CD4-positive, alpha-beta T cell (primary cell): Measurements from ENCODE around the gene ZFP30. TPM values are rescaled to one million over a fixed set of nuclear protein-coding genes. Genes with fewer than 3 reads are reported as not detected.

ENCODE experiments used
- ATAC-seq: fragments of 200-7000 bp; cut with Tn5 transposase; one replicate; pipeline ENCODE4 v1.10.0; 2022; ENCODE audit warnings: mild to moderate bottlenecking; ENCODE audit not compliant: poor library complexity
- CTCF ChIA-PET: fragments of 350-600 bp; sonication (Branson Sonifier 250); formaldehyde crosslinking; loops from one replicate; lab custom pipeline; 2021; ENCODE audit warnings: antibody characterized with exemption, inconsistent platforms; lab: Charles Lee
- POLR2A ChIA-PET: fragments of 350-600 bp; sonication (Branson Sonifier 250); formaldehyde crosslinking; loops from one replicate; lab custom pipeline; 2021; ENCODE audit warnings: antibody characterized with exemption, inconsistent platforms; lab: Charles Lee
- DNase-seq, 14 experiments: peaks; one replicate each; pipeline ENCODE4 v3.0.0-alpha.2; 2013 to 2020; ENCODE audit warnings: mixed read lengths in 2 of 14
- H3K27ac ChIP-seq, 2 donors: one replicate each; pipeline versions ENCODE4 v1.5.1 to v1.7.0; 2013; ENCODE audit warnings: low read length in 2 of 2, low read depth in 1 of 2, mild to moderate bottlenecking in 1 of 2
- H3K27me3 ChIP-seq, 2 experiments: 1 replicate in 1 of 2; 2 replicates in 1 of 2; pipeline versions ENCODE4 v1.6.1 to v1.7.0; 2013; ENCODE audit warnings: low read length in 2 of 2, control low read depth in 1 of 2, mild to moderate bottlenecking in 1 of 2, moderate library complexity in 1 of 2; ENCODE audit not compliant: insufficient read depth in 2 of 2, control insufficient read depth in 1 of 2
- H3K36me3 ChIP-seq: one replicate; pipeline ENCODE4 v1.6.1; 2013; ENCODE audit warnings: low read length, control low read depth; ENCODE audit not compliant: insufficient read depth
- H3K4me1 ChIP-seq: one replicate; pipeline ENCODE4 v1.6.1; 2013; ENCODE audit warnings: low read length, control low read depth; ENCODE audit not compliant: insufficient read depth
- H3K4me3 ChIP-seq: one replicate; pipeline ENCODE4 v1.5.1; 2013; ENCODE audit warnings: mild to moderate bottlenecking, low read length, moderate library complexity
- H3K9me3 ChIP-seq, 2 experiments: 1 replicate in 1 of 2; 2 replicates in 1 of 2; pipeline versions ENCODE4 v1.6.1 to v1.7.0; 2013; ENCODE audit warnings: low read length in 2 of 2, mild to moderate bottlenecking in 2 of 2, control low read depth in 1 of 2, moderate library complexity in 1 of 2; ENCODE audit not compliant: control insufficient read depth in 1 of 2, insufficient read depth in 1 of 2
- H3K27ac Mint-ChIP-seq: one replicate; pipeline ENCODE4 v1.8.0; 2020; ENCODE audit warnings: mixed read lengths
- H3K27me3 Mint-ChIP-seq: one replicate; pipeline ENCODE4 v1.8.0; 2021; ENCODE audit warnings: mixed read lengths
- H3K36me3 Mint-ChIP-seq: one replicate; pipeline ENCODE4 v1.8.0; 2021; ENCODE audit warnings: low read depth, mixed read lengths
- H3K4me1 Mint-ChIP-seq: one replicate; pipeline ENCODE4 v1.8.0; 2021; ENCODE audit warnings: low read depth, mixed read lengths
- H3K4me3 Mint-ChIP-seq: one replicate; pipeline ENCODE4 v1.8.0; 2020; ENCODE audit warnings: mild to moderate bottlenecking, mixed read lengths
- H3K9me3 Mint-ChIP-seq: one replicate; pipeline ENCODE4 v1.8.0; 2020; ENCODE audit warnings: mixed read lengths
- CTCF ChIP-seq: fragments of 200-600 bp; IDR thresholded peaks from one replicate; pipeline ENCODE4 v1.8.0; 2022; ENCODE audit warnings: antibody characterized with exemption, mild to moderate bottlenecking
- intact Hi-C, 2 experiments: fragments of 100-400 bp; cut with DNase I in 1 of 2; cut with micrococcal nuclease in 1 of 2; formaldehyde crosslinking; loops; one replicate each; pipeline versions ENCODE4 v1.15.1 to v1.9.0; 2023 to 2025; cut with DNase I, micrococcal nuclease
- total RNA-seq, 174 experiments: library from RNA in 2 of 174; stranded (reverse) in 2 of 174; gene quantifications; one replicate each; pipeline ENCODE4 v1.2.3 and lab custom pipeline; 2021 to 2026

The ZFP30 gene
- total RNA-seq, 2 experiments from 2014 or later = 3.6 to 3.7 TPM

- peaks cover 30% of the 10 kb centered on the region for H3K36me3 Mint-ChIP-seq
- H3K9me3 Mint-ChIP-seq = peaks cover 31% of the 10 kb centered on the region
- ChIA-PET POLR2A (no interaction called here), CTCF (no interaction called here)
- Histone ChIP-seq H3K4me1 (no peaks in the 10 kb centered on the region), H3K9me3 (peaks cover 31 to 37% of the 10 kb centered on the region in 2 experiments), H3K4me3 (no peak overlapping the region), H3K36me3 (peaks cover 5% of the 10 kb centered on the region), H3K27ac (no peak overlapping the region), H3K27me3 (no peaks in the 10 kb centered on the region)
- intact Hi-C loops = no loop called here
- TF ChIP-seq CTCF = no peak
- H3K4me1 Mint-ChIP-seq = no peaks in the 10 kb centered on the region
- no peak overlapping the region for H3K27ac Mint-ChIP-seq
- no peak for ATAC-seq
- no peak overlapping the region for H3K4me3 Mint-ChIP-seq
- no peak for DNase-seq
- no peaks in the 10 kb centered on the region for H3K27me3 Mint-ChIP-seq
Measured at GRCh38 chr19:37565370-37565669, 89.9 kb downstream of the ZFP30 start.

GRCh38 chr19:37564624-37565369 lies 90.5 kb downstream of the ZFP30 start:
- Histone ChIP-seq H3K4me1 (no peaks in the 10 kb centered on the region), H3K27me3 (no peaks in the 10 kb centered on the region), H3K27ac (no peak overlapping the region), H3K4me3 (no peak overlapping the region), H3K36me3 (peaks cover 5% of the 10 kb centered on the region), H3K9me3 (peaks cover 35 to 40% of the 10 kb centered on the region in 2 experiments)
- ChIA-PET CTCF (no interaction called here), POLR2A (no interaction called here)
- intact Hi-C loops = no loop called here
- Mint-ChIP-seq H3K36me3 (peaks cover 32% of the 10 kb centered on the region), H3K4me1 (no peaks in the 10 kb centered on the region), H3K27me3 (no peaks in the 10 kb centered on the region), H3K9me3 (peaks cover 27% of the 10 kb centered on the region), H3K4me3 (no peak overlapping the region), H3K27ac (no peak overlapping the region)
- no peak for DNase-seq
- no peak for TF ChIP-seq CTCF
- no peak for ATAC-seq

Other genes with a start within 250 kb of the ZFP30 start
- gene ZNF569, start 188.0 kb downstream of the ZFP30 start, total RNA-seq = 1 to 10 TPM; 5.0 to 5.2 TPM
- gene ZNF570, start 186.1 kb downstream of the ZFP30 start, total RNA-seq = 1 to 10 TPM; 8.3 to 9.1 TPM
- gene ZNF793, start 148.5 kb downstream of the ZFP30 start, total RNA-seq = 1 to 10 TPM; 2.3 TPM
- 1 to 10 TPM; 6.7 to 7.0 TPM for gene ZNF571, start 60.7 kb downstream of the ZFP30 start, total RNA-seq
- 10 to 100 TPM; 11.6 to 12.0 TPM for gene ZNF540, start 60.6 kb downstream of the ZFP30 start, total RNA-seq
- 1 to 10 TPM; 2.2 to 2.3 TPM for gene ZNF607, start 64.3 kb upstream of the ZFP30 start, total RNA-seq
- gene ZNF573, start 124.1 kb upstream of the ZFP30 start, total RNA-seq = 1 to 10 TPM; 4.6 to 5.0 TPM